Measurements from ENCODE around the gene PLD1. TPM values are rescaled to one million over a fixed set of nuclear protein-coding genes. Genes with fewer than 3 reads are reported as not detected.
"Not testable (repeated sequence)": the region's sequence is repeated elsewhere in the genome, so short reads cannot be mapped to it uniquely, and the experiment has no call there.

PLD1 gene, protein sequence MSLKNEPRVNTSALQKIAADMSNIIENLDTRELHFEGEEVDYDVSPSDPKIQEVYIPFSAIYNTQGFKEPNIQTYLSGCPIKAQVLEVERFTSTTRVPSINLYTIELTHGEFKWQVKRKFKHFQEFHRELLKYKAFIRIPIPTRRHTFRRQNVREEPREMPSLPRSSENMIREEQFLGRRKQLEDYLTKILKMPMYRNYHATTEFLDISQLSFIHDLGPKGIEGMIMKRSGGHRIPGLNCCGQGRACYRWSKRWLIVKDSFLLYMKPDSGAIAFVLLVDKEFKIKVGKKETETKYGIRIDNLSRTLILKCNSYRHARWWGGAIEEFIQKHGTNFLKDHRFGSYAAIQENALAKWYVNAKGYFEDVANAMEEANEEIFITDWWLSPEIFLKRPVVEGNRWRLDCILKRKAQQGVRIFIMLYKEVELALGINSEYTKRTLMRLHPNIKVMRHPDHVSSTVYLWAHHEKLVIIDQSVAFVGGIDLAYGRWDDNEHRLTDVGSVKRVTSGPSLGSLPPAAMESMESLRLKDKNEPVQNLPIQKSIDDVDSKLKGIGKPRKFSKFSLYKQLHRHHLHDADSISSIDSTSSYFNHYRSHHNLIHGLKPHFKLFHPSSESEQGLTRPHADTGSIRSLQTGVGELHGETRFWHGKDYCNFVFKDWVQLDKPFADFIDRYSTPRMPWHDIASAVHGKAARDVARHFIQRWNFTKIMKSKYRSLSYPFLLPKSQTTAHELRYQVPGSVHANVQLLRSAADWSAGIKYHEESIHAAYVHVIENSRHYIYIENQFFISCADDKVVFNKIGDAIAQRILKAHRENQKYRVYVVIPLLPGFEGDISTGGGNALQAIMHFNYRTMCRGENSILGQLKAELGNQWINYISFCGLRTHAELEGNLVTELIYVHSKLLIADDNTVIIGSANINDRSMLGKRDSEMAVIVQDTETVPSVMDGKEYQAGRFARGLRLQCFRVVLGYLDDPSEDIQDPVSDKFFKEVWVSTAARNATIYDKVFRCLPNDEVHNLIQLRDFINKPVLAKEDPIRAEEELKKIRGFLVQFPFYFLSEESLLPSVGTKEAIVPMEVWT
- total RNA-seq (1 to 10 TPM in 1 of 2 experiments, under 1 TPM in 1; 0.22 to 1.0 TPM), total RNA-seq (0.19 to 9.4 (median 2.1) reads per million in 172 experiments)
- 1.2 TPM for polyA plus RNA-seq (2013, experiment 1 of 2)
- polyA plus RNA-seq (2013, experiment 2 of 2) = 2.5 TPM

DNA sequence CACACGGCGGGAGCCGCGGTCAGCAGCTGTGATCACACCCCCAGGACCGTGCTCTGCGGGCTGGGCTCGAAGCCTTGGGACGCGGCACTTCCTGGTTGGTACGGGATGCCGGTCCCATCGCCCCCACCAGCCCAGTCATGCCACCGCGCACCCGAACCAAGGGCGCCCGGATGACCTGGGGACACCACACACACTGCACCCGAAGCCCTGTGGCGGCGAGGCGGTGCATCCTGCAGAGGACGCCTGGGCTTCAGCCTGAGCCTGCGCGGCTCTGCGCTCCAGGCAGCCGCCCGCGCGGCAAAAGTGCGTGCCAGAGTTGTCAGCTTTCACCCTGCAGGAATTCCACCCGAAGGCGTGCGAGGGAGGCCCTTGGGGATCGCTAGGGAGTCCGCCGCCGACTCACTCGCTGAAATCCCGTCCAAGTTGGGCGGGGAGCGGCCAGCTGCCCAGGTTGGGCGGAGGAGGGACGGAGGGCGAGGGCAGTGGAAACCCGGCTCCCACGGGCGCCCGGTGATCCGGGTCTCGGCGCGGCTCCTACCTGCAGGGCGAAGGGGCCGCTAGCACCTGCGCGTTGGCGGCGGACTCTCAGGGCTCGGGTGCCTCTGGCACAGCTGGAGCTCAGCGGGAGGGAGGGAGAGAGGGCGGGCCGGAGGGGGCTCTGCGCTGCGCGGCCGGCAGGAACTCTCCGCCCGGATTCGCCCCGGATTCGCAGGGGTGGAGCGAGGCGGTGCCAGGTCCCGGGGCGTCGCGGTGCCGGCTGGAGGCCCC, at the start of gene PLD1:
TSS of gene PLD1 (minus strand) at position 623 of the 768 bp plus-strand sequence. CDS start 72,432 bp downstream, outside the sequence.
- H3K36me3 Mint-ChIP-seq (ENCODE audit: low read depth) = no peaks in the 10 kb centered on the region
- Histone ChIP-seq H3K4me1 (ENCODE audit: insufficient read depth, low read length) (peaks cover 17% of the 10 kb centered on the region), H3K27me3 (ENCODE audit: control insufficient read depth in 1 of 2, insufficient read depth in 2 of 2, low read length in 2 of 2) (peaks cover 16 to 26% of the 10 kb centered on the region in 2 experiments), H3K9me3 (ENCODE audit: control insufficient read depth in 1 of 2, insufficient read depth in 1 of 2, low read length in 2 of 2) (no peaks in the 10 kb centered on the region), H3K4me3 (ENCODE audit: low read length) (peak within 1 kb of the TSS; percentile 64), H3K36me3 (ENCODE audit: insufficient read depth, low read length) (no peaks in the 10 kb centered on the region), H3K27ac (ENCODE audit: low read depth in 1 of 2, low read length in 2 of 2) (no peak within 1 kb of the TSS)
- ChIA-PET POLR2A (no interaction called here), CTCF (no interaction called here)
- H3K27ac Mint-ChIP-seq = no peak within 1 kb of the TSS
- peak; percentile 7 to 70 (median 33) for DNase-seq
- H3K4me3 Mint-ChIP-seq = peak within 1 kb of the TSS; percentile 85
- TF ChIP-seq, protein P1, sequence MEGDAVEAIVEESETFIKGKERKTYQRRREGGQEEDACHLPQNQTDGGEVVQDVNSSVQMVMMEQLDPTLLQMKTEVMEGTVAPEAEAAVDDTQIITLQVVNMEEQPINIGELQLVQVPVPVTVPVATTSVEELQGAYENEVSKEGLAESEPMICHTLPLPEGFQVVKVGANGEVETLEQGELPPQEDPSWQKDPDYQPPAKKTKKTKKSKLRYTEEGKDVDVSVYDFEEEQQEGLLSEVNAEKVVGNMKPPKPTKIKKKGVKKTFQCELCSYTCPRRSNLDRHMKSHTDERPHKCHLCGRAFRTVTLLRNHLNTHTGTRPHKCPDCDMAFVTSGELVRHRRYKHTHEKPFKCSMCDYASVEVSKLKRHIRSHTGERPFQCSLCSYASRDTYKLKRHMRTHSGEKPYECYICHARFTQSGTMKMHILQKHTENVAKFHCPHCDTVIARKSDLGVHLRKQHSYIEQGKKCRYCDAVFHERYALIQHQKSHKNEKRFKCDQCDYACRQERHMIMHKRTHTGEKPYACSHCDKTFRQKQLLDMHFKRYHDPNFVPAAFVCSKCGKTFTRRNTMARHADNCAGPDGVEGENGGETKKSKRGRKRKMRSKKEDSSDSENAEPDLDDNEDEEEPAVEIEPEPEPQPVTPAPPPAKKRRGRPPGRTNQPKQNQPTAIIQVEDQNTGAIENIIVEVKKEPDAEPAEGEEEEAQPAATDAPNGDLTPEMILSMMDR (IDR thresholded peaks at IDR 0.05) = no peak
- H3K9me3 Mint-ChIP-seq = no peaks in the 10 kb centered on the region
- ATAC-seq (ENCODE audit: poor library complexity) = peak; percentile 73
- peaks cover 56% of the 10 kb centered on the region for H3K27me3 Mint-ChIP-seq
- intact Hi-C loops (cut with DNase I, micrococcal nuclease) = no loop called here
- peaks cover 11% of the 10 kb centered on the region for H3K4me1 Mint-ChIP-seq (ENCODE audit: low read depth)

DNA sequence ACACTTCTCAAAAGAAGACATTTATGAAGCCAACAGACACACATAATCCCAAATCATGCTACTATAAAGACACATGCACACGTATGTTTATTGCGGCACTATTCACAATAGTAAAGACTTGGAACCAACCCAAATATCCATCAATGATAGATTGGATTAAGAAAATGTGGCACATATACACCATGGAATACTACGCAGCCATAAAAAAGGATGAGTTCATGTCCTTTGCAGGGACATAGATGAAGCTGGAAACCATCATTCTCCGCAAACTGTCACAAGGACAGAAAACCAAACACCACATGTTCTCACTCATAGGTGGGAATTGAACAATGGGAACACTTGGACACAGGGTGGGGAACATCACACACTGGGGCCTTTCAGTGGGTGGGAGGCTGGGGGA, 48.5 kb upstream of the PLD1 start:
- H3K27ac Mint-ChIP-seq, DNase-seq, POLR2A ChIA-PET: not testable (repeated sequence)

DNA sequence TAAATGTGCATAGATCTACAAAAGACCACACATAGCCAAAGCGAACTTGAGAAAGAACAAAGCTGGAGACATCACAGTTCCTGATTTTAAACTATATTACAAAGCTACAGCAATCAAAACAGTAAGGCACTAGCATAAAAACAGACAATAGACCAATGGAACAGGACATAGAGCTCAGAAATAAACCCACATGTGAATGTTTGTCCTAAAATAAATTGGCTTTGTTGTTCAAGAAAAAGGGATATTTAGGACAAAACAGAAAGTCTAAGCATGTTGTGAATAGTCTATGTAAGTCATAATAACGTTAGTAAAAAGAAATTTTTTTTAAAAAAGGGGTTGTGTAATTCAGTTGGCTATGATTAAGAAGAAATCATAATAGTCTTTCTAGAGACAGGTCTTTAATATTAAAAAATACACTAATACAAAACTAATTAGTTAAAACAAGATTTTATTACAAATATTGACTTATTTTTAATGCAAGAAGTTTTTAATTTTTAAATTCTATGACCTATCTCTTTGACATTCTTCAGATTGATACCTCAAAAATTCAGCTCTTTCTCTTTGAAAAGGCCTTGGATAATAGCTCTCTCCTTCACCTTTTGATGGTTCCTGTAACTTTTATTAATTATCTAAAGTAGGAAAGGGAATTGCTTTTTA, 44.5 kb upstream of the PLD1 start:
- Histone ChIP-seq H3K36me3 (ENCODE audit: insufficient read depth, low read length) (no peaks in the 10 kb centered on the region), H3K27me3 (ENCODE audit: control insufficient read depth in 1 of 2, insufficient read depth in 2 of 2, low read length in 2 of 2) (no peaks in the 10 kb centered on the region), H3K9me3 (ENCODE audit: control insufficient read depth in 1 of 2, insufficient read depth in 1 of 2, low read length in 2 of 2) (no peaks in the 10 kb centered on the region), H3K27ac (ENCODE audit: low read depth in 1 of 2, low read length in 2 of 2) (no peak overlapping the region), H3K4me3 (ENCODE audit: low read length) (no peak overlapping the region), H3K4me1 (ENCODE audit: insufficient read depth, low read length) (no peaks in the 10 kb centered on the region)
- Mint-ChIP-seq H3K27me3 (no peaks in the 10 kb centered on the region), H3K27ac (no peak overlapping the region), H3K4me3 (no peak overlapping the region), H3K4me1 (ENCODE audit: low read depth) (no peaks in the 10 kb centered on the region), H3K9me3 (no peaks in the 10 kb centered on the region), H3K36me3 (ENCODE audit: low read depth) (no peaks in the 10 kb centered on the region)
- POLR2A ChIA-PET = no interaction called here
- CTCF ChIA-PET = interaction anchor here (0.7 kb wide), 1 partner anchor 46 kb away, joined by 3 read pairs; no protein-coding TSS in a partner anchor
- TF ChIP-seq, protein P1 (IDR thresholded peaks at IDR 0.05) = no peak
- ATAC-seq (ENCODE audit: poor library complexity) (no peak), DNase-seq (no peak)
- intact Hi-C loops (cut with DNase I, micrococcal nuclease) = no loop called here

More for the DNA sequence above, 48.5 kb upstream of the PLD1 start:
- H3K4me1 Mint-ChIP-seq (ENCODE audit: low read depth); H3K36me3 Mint-ChIP-seq (ENCODE audit: low read depth); H3K27ac ChIP-seq (ENCODE audit: low read depth in 1 of 2, low read length in 2 of 2); H3K9me3 ChIP-seq (ENCODE audit: control insufficient read depth in 1 of 2, insufficient read depth in 1 of 2, low read length in 2 of 2); H3K4me3 ChIP-seq (ENCODE audit: low read length); H3K9me3 Mint-ChIP-seq; H3K4me1 ChIP-seq (ENCODE audit: insufficient read depth, low read length); H3K27me3 ChIP-seq (ENCODE audit: control insufficient read depth in 1 of 2, insufficient read depth in 2 of 2, low read length in 2 of 2); H3K4me3 Mint-ChIP-seq; H3K36me3 ChIP-seq (ENCODE audit: insufficient read depth, low read length); intact Hi-C loops (cut with DNase I, micrococcal nuclease); H3K27me3 Mint-ChIP-seq; CTCF ChIA-PET; ATAC-seq (ENCODE audit: poor library complexity): not testable (repeated sequence)

Data from CD4-positive, alpha-beta T cell (primary cell).